ENCODE data around the gene HIF3A. TPM values are rescaled to one million over a fixed set of nuclear protein-coding genes. Genes with fewer than 3 reads are reported as not detected.

The HIF3A gene
- total and polyA plus RNA-seq, 11 donors = 32.8 to 117 (median 63.4) TPM

GRCh38 chr19:46369817-46370216, 73.0 kb downstream of the HIF3A start:
- H3K4me1 ChIP-seq = peaks cover 3 to 51% (median 39%) of the 10 kb centered on the region in 12 donors
- no peak for DNase-seq
- no peak overlapping the region for H3K27ac ChIP-seq
- no peak for ATAC-seq
- 89 to 92% (median 90%) methylated on average over 7 of the region's 7 CpGs for WGBS, 4 donors
- H3K27me3 ChIP-seq = no peaks in the 10 kb centered on the region
- H3K4me3 ChIP-seq = no peak overlapping the region
- H3K9me3 ChIP-seq = no peaks in the 10 kb centered on the region
- no peak for TF ChIP-seq CTCF (IDR thresholded peaks at IDR 0.05)
- no peak for TF ChIP-seq POLR2A (IDR thresholded peaks at IDR 0.05)
- intact Hi-C loops (cut with DNase I) = loop anchor here in 2 of 10 donors (10.0 kb wide), 2 partner anchors 75 to 85 kb away; partner anchors contain the start of gene HIF3A (in 1 of the 2)
- H3K36me3 ChIP-seq = peaks cover 0 to 37% (median 16%) of the 10 kb centered on the region in 9 donors

- no peak overlapping the region for H3K4me3 ChIP-seq
- ATAC-seq = no peak
- H3K9me3 ChIP-seq = no peaks in the 10 kb centered on the region
- no peaks in the 10 kb centered on the region for H3K27me3 ChIP-seq
- H3K36me3 ChIP-seq = peaks cover 0 to 34% (median 27%) of the 10 kb centered on the region in 9 donors
- no peak for TF ChIP-seq CTCF (IDR thresholded peaks at IDR 0.05)
- no peak for TF ChIP-seq POLR2A (IDR thresholded peaks at IDR 0.05)
- DNase-seq = no peak
- peaks cover 3 to 49% (median 39%) of the 10 kb centered on the region in 12 donors for H3K4me1 ChIP-seq
- H3K27ac ChIP-seq = peak overlapping the region in 1 of 12 donors; percentile 36
- intact Hi-C loops (cut with DNase I) = loop anchor here in 2 of 10 donors (10.0 kb wide), 2 partner anchors 77 to 87 kb away; partner anchors contain the start of gene HIF3A (in 1 of the 2)
- 59 to 91% (median 68%) methylated on average over 6 to 10 of the region's 10 CpGs for WGBS, 4 donors
Measured at GRCh38 chr19:46371371-46371901, 74.6 kb downstream of the HIF3A start.

- WGBS, 4 donors = 62 to 90% (median 71%) methylated on average over 3 to 11 of the region's 11 CpGs
- Histone ChIP-seq H3K4me3 (no peak overlapping the region), H3K36me3 (peaks cover 0 to 42% (median 34%) of the 10 kb centered on the region in 9 donors), H3K27me3 (no peaks in the 10 kb centered on the region), H3K9me3 (no peaks in the 10 kb centered on the region), H3K4me1 (peaks cover 3 to 46% (median 35%) of the 10 kb centered on the region in 12 donors), H3K27ac (peak overlapping the region in 11 of 12 donors; percentile 31 to 75 (median 56))
- intact Hi-C loops (cut with DNase I) = loop anchor here in 2 of 10 donors (10.0 kb wide), 2 partner anchors 78 to 88 kb away; partner anchors contain the start of gene HIF3A (in 1 of the 2)
- TF ChIP-seq POLR2A (IDR thresholded peaks at IDR 0.05) = no peak
- peak in 5 of 12 donors; percentile 14 to 34 (median 20) for TF ChIP-seq CTCF (IDR thresholded peaks at IDR 0.05)
- DNase-seq (no peak), ATAC-seq (peak in 1 of 4 donors; percentile 1)
Measured at GRCh38 chr19:46372901-46373490, 76.2 kb downstream of the HIF3A start.

Data from heart left ventricle (tissue), 16 donors.